G401.6 (cell line): ENCODE measurements around the gene CIB4.
"Not testable (repeated sequence)": the region's sequence is repeated elsewhere in the genome, so short reads cannot be mapped to it uniquely, and the experiment has no call there.

Source experiments
- FAIRE-seq: peaks from 2 replicates; lab custom pipeline; 2012; peaks lifted over from hg19 to GRCh38; lab: Jason Lieb, UNC

CIB4 gene

GRCh38 chr2:26666671-26667070 lies 25.5 kb upstream of the CIB4 start:
- no peak for FAIRE-seq

GRCh38 chr2:26665296-26665695 lies 24.1 kb upstream of the CIB4 start:
- FAIRE-seq = not testable (repeated sequence)

GRCh38 chr2:26660363-26660962 lies 19.3 kb upstream of the CIB4 start:
- FAIRE-seq = no peak

GRCh38 chr2:26658691-26659346 lies 17.7 kb upstream of the CIB4 start:
- FAIRE-seq = no peak

GRCh38 chr2:26657265-26657664 lies 16.1 kb upstream of the CIB4 start:
- FAIRE-seq = no peak

- no peak for FAIRE-seq
These were observed 14.5 kb upstream of the CIB4 start for GRCh38 chr2:26655611-26656195.

- FAIRE-seq = not testable (repeated sequence)
These were observed 14.0 kb upstream of the CIB4 start for GRCh38 chr2:26655120-26655519.

- no peak for FAIRE-seq
These were observed 12.8 kb upstream of the CIB4 start for GRCh38 chr2:26654061-26654340.

- FAIRE-seq = no peak
These were observed 12.3 kb upstream of the CIB4 start for GRCh38 chr2:26653207-26654060.

- no peak for FAIRE-seq
These were observed 11.3 kb upstream of the CIB4 start for GRCh38 chr2:26652361-26653041.

GRCh38 chr2:26651799-26652198 lies 10.6 kb upstream of the CIB4 start:
- no peak for FAIRE-seq

GRCh38 chr2:26651470-26651771 lies 10.3 kb upstream of the CIB4 start:
- no peak for FAIRE-seq

GRCh38 chr2:26650713-26651469 lies 9.7 kb upstream of the CIB4 start:
- FAIRE-seq = no peak

GRCh38 chr2:26649992-26650712 lies 9.0 kb upstream of the CIB4 start:
- FAIRE-seq = no peak

GRCh38 chr2:26649322-26649721 lies 8.2 kb upstream of the CIB4 start:
- FAIRE-seq = no peak

- no peak for FAIRE-seq
These were observed 7.3 kb upstream of the CIB4 start for GRCh38 chr2:26648516-26648915.

- no peak for FAIRE-seq
These were observed 6.8 kb upstream of the CIB4 start for GRCh38 chr2:26647981-26648380.

- FAIRE-seq = no peak
These were observed 6.0 kb upstream of the CIB4 start for GRCh38 chr2:26646986-26647672.

GRCh38 chr2:26645762-26646161 lies 4.6 kb upstream of the CIB4 start:
- FAIRE-seq = no peak

- FAIRE-seq = no peak
These were observed 3.1 kb upstream of the CIB4 start for GRCh38 chr2:26644188-26644835.
